H1 (cell line): Measurements from ENCODE around the gene ZNF536.

Source experiments
- CTCF ChIP-seq, 3 experiments: IDR thresholded peaks; 1 replicate in 2 of 3; 2 replicates in 1 of 3; pipeline versions ENCODE4 v1.5.1 to v1.6.1; 2011; ENCODE audit warnings: low read length in 3 of 3, mild to moderate bottlenecking in 3 of 3, inconsistent platforms in 2 of 3, low read depth in 1 of 3, moderate library complexity in 1 of 3; ENCODE audit not compliant: insufficient read depth in 1 of 3; ENCODE audit errors: control extremely low read depth in 1 of 3
- EP300 ChIP-seq, 2 experiments: IDR thresholded peaks; 1 replicate in 1 of 2; 2 replicates in 1 of 2; pipeline ENCODE4 v1.6.1; 2011 to 2012; ENCODE audit warnings: low read depth in 2 of 2, low read length in 2 of 2, mild to moderate bottlenecking in 2 of 2, borderline replicate concordance in 1 of 2, inconsistent platforms in 1 of 2, moderate library complexity in 1 of 2
- FOSL1 ChIP-seq: IDR thresholded peaks from 2 replicates; pipeline ENCODE4 v1.6.1; 2011; ENCODE audit warnings: mild to moderate bottlenecking, low read depth, low read length, moderate library complexity; ENCODE audit not compliant: insufficient read depth
- POLR2A ChIP-seq, 2 experiments: IDR thresholded peaks; 1 replicate in 1 of 2; 2 replicates in 1 of 2; pipeline ENCODE4 v1.6.1; 2011; ENCODE audit warnings: low read depth in 2 of 2, low read length in 2 of 2, mild to moderate bottlenecking in 2 of 2; ENCODE audit errors: control extremely low read depth in 1 of 2
- RAD21 ChIP-seq, 2 experiments: IDR thresholded peaks in 1 of 2; conservative IDR thresholded peaks in 1 of 2; 2 replicates each; pipeline ENCODE4 v1.6.1; 2011; ENCODE audit warnings: low read depth in 2 of 2, low read length in 2 of 2, improper control_type of control experiment in 1 of 2, inconsistent platforms in 1 of 2, mild to moderate bottlenecking in 1 of 2, moderate library complexity in 1 of 2
- TAF1 ChIP-seq: IDR thresholded peaks from 2 replicates; pipeline ENCODE4 v1.6.1; 2011; ENCODE audit warnings: mild to moderate bottlenecking, low read depth, low read length

- TF ChIP-seq FOSL1: no peak
- no peak for TF ChIP-seq CTCF (IDR thresholded peaks at IDR 0.05; ENCODE audit: control extremely low read depth in 1 of 3, insufficient read depth in 1 of 3, low read depth in 1 of 3, low read length in 3 of 3)
- TF ChIP-seq RAD21 (IDR thresholded peaks at IDR 0.05 in 1 of 2, conservative IDR thresholded peaks at IDR 0.05 in 1 of 2; ENCODE audit: low read depth in 2 of 2, low read length in 2 of 2): no peak
- TF ChIP-seq POLR2A (IDR thresholded peaks at IDR 0.05; ENCODE audit: control extremely low read depth in 1 of 2, low read depth in 2 of 2, low read length in 2 of 2): no peak
- no peak for TF ChIP-seq EP300 (IDR thresholded peaks at IDR 0.05; ENCODE audit: borderline replicate concordance in 1 of 2, low read depth in 2 of 2, low read length in 2 of 2)
- TF ChIP-seq TAF1: no peak
Observed at GRCh38 chr19:30390356-30390988, 18.3 kb downstream of the ZNF536 start.
